SK-N-SH (cell line): ENCODE measurements around the gene DGKH. TPM values are rescaled to one million over a fixed set of nuclear protein-coding genes. Genes with fewer than 3 reads are reported as not detected.

Source experiments
- CTCF ChIA-PET: fragments of 300-600, 350-600 bp; formaldehyde crosslinking; extraction: SDS; loops from one replicate; lab custom pipeline; 2021; lab: Yijun Ruan, JAX
- POLR2A ChIA-PET: fragments of 350-600 bp; sonication (Branson Sonifier 250); formaldehyde crosslinking; extraction: SDS; loops from one replicate; lab custom pipeline; 2020; ENCODE audit warnings: antibody characterized with exemption, inconsistent platforms; lab: Yijun Ruan, JAX
- DNase-seq: peaks from one replicate; pipeline ENCODE4 v3.0.0; 2012
- H2AFZ ChIP-seq: fragments of 200-600 bp; sonication (generic); 2 replicates; pipeline ENCODE4 v1.8.1; 2016; ENCODE audit warnings: antibody characterized with exemption, mild to moderate bottlenecking, low read depth
- H3F3A ChIP-seq: fragments of 200-600 bp; sonication (generic); replicated peaks from 2 replicates; pipeline ENCODE3; 2016; ENCODE audit warnings: antibody characterized with exemption, mild to moderate bottlenecking; ENCODE audit not compliant: insufficient read depth
- H3K27ac ChIP-seq, 2 experiments: fragments of 200-500 bp in 1 of 2; fragments of 200-600 bp in 1 of 2; sonication (Bioruptor generic) in 1 of 2; sonication (generic), shearing (Covaris generic) in 1 of 2; 2 replicates each; pipeline versions ENCODE4 v1.5.1 to v1.6.1; 2014 to 2016; ENCODE audit warnings: low read depth in 2 of 2, inconsistent platforms in 1 of 2, low read length in 1 of 2, mild to moderate bottlenecking in 1 of 2, mixed read lengths in 1 of 2
- H3K27me3 ChIP-seq: fragments of 200-600 bp; sonication (generic), shearing (Covaris generic); 2 replicates; pipeline ENCODE4 v1.6.1; 2016; ENCODE audit warnings: mixed run types; ENCODE audit not compliant: insufficient read depth
- H3K36me3 ChIP-seq, 2 experiments: fragments of 200-500 bp in 1 of 2; fragments of 200-600 bp in 1 of 2; sonication (Bioruptor generic) in 1 of 2; sonication (generic) in 1 of 2; replicated peaks in 1 of 2; 2 replicates each; pipeline versions ENCODE3 to v1.5.1; 2014 to 2016; ENCODE audit warnings: low read length in 1 of 2, mild to moderate bottlenecking in 1 of 2; ENCODE audit not compliant: insufficient read depth in 2 of 2, control insufficient read depth in 1 of 2
- H3K4me1 ChIP-seq, 2 experiments: fragments of 200-500 bp in 1 of 2; fragments of 200-600 bp in 1 of 2; sonication (Bioruptor generic) in 1 of 2; sonication (generic), shearing (Covaris generic) in 1 of 2; 2 replicates each; pipeline versions ENCODE4 v1.5.1 to v1.6.1; 2014 to 2016; ENCODE audit warnings: low read depth in 1 of 2, low read length in 1 of 2, mixed run types in 1 of 2; ENCODE audit not compliant: insufficient read depth in 2 of 2, control insufficient read depth in 1 of 2
- H3K4me2 ChIP-seq: fragments of 200-600 bp; sonication (generic), shearing (Covaris generic); 2 replicates; pipeline ENCODE4 v1.6.1; 2017; ENCODE audit warnings: mixed run types
- H3K4me3 ChIP-seq, 2 experiments: fragments of 200-500 bp in 1 of 2; fragments of 200-600 bp in 1 of 2; sonication (Bioruptor generic) in 1 of 2; sonication (generic), shearing (Covaris generic) in 1 of 2; 2 replicates each; pipeline versions ENCODE4 v1.5.1 to v1.8.1; 2014 to 2016; ENCODE audit warnings: low read depth in 2 of 2, inconsistent platforms in 1 of 2, low read length in 1 of 2, mild to moderate bottlenecking in 1 of 2, mixed read lengths in 1 of 2, moderate library complexity in 1 of 2
- H3K79me2 ChIP-seq: fragments of 200-600 bp; sonication (generic); 2 replicates; pipeline ENCODE4 v1.8.1; 2017; ENCODE audit warnings: mild to moderate bottlenecking; ENCODE audit not compliant: insufficient read depth
- H3K9ac ChIP-seq: fragments of 200-600 bp; sonication (generic); 2 replicates; pipeline ENCODE4 v1.6.1; 2017; ENCODE audit warnings: mixed run types
- H3K9me2 ChIP-seq: fragments of 200-600 bp; sonication (generic); 2 replicates; pipeline ENCODE4 v1.6.1; 2017; ENCODE audit warnings: mixed run types
- H3K9me3 ChIP-seq: fragments of 200-600 bp; sonication (generic); 2 replicates; pipeline ENCODE4 v1.6.1; 2017; ENCODE audit warnings: mixed run types, mild to moderate bottlenecking, moderate library complexity
- H4K20me1 ChIP-seq: fragments of 200-600 bp; sonication (generic); 2 replicates; pipeline ENCODE4 v1.6.1; 2017; ENCODE audit warnings: mild to moderate bottlenecking, mixed run types; ENCODE audit not compliant: insufficient read depth
- CHD2 ChIP-seq: fragments of 150-350 bp; IDR thresholded peaks from 2 replicates; pipeline ENCODE4 v1.6.1; 2018; ENCODE audit warnings: low read length; ENCODE audit not compliant: partially characterized antibody
- EP300 ChIP-seq, 2 experiments: IDR thresholded peaks; 2 replicates each; pipeline versions ENCODE4 v1.4.0 to v1.6.1; 2012; ENCODE audit warnings: borderline replicate concordance in 1 of 2, low read depth in 1 of 2, low read length in 1 of 2
- FOSL2 ChIP-seq: IDR thresholded peaks from 2 replicates; pipeline ENCODE4 v1.4.0; 2012; ENCODE audit warnings: low read depth, mild to moderate bottlenecking, moderate library complexity, borderline replicate concordance
- FOXJ3 ChIP-seq: sonication (generic); formaldehyde crosslinking; IDR thresholded peaks from 2 replicates; pipeline ENCODE4 v1.5.1; 2020; ENCODE audit warnings: mild to moderate bottlenecking, missing genetic modification reagents
- FOXM1 ChIP-seq: IDR thresholded peaks from 2 replicates; pipeline ENCODE4 v1.4.0; 2012; ENCODE audit warnings: low read depth, mild to moderate bottlenecking
- GABPA ChIP-seq: IDR thresholded peaks from 2 replicates; pipeline ENCODE4 v1.4.0; 2012; ENCODE audit warnings: low read depth, mild to moderate bottlenecking
- GATA2 ChIP-seq: sonication (generic); formaldehyde crosslinking; IDR thresholded peaks from 2 replicates; pipeline ENCODE4 v1.5.0; 2020; ENCODE audit warnings: mild to moderate bottlenecking, missing genetic modification reagents
- JUND ChIP-seq: IDR thresholded peaks from 2 replicates; pipeline ENCODE4 v1.4.0; 2012
- MEF2A ChIP-seq: IDR thresholded peaks from 2 replicates; pipeline ENCODE4 v1.4.0; 2012; ENCODE audit warnings: low read depth, borderline replicate concordance
- MXI1 ChIP-seq: IDR thresholded peaks from 2 replicates; pipeline ENCODE4 v1.6.1; 2012; ENCODE audit warnings: mild to moderate bottlenecking, low read depth, low read length, improper control_type of control experiment
- NFIC ChIP-seq: IDR thresholded peaks from 2 replicates; pipeline ENCODE4 v1.4.0; 2012; ENCODE audit warnings: borderline replicate concordance
- REST ChIP-seq: IDR thresholded peaks from 2 replicates; pipeline ENCODE4 v1.6.1; 2012; ENCODE audit warnings: mild to moderate bottlenecking, low read depth, low read length, moderate library complexity
- RFX5 ChIP-seq: IDR thresholded peaks from 2 replicates; pipeline ENCODE4 v1.6.1; 2012; ENCODE audit warnings: mild to moderate bottlenecking, improper control_type of control experiment, low read length
- RXRA ChIP-seq: IDR thresholded peaks from 2 replicates; pipeline ENCODE4 v1.4.0; 2012; ENCODE audit warnings: low read depth, mild to moderate bottlenecking, borderline replicate concordance
- SIN3A ChIP-seq: IDR thresholded peaks from 2 replicates; pipeline ENCODE4 v1.6.1; 2012; ENCODE audit warnings: low read depth, mild to moderate bottlenecking, low read length, moderate library complexity, borderline replicate concordance
- TAF1 ChIP-seq: IDR thresholded peaks from 2 replicates; pipeline ENCODE4 v1.6.1; 2012; ENCODE audit warnings: low read depth, mild to moderate bottlenecking, low read length, moderate library complexity, borderline replicate concordance
- TCF12 ChIP-seq: IDR thresholded peaks from 2 replicates; pipeline ENCODE4 v1.4.0; 2012
- TEAD4 ChIP-seq: IDR thresholded peaks from 2 replicates; pipeline ENCODE4 v1.4.0; 2012; ENCODE audit warnings: mild to moderate bottlenecking, borderline replicate concordance; ENCODE audit not compliant: insufficient read depth
- USF2 ChIP-seq: fragments of 150-350 bp; IDR thresholded peaks from 2 replicates; pipeline ENCODE4 v1.6.1; 2017; ENCODE audit warnings: antibody characterized with exemption, low read length, low read depth, borderline replicate concordance
- YY1 ChIP-seq: IDR thresholded peaks from 2 replicates; pipeline ENCODE4 v1.4.0; 2012; ENCODE audit warnings: low read depth, mild to moderate bottlenecking
- WGBS: methylation state at CpG from one replicate; pipeline ENCODE4 v1.1.6; 2017; ENCODE audit warnings: low lambda C conversion rate; 5-methylcytosine and 5-hydroxymethylcytosine counted together
- polyA plus RNA-seq, 3 experiments: library from polyadenylated mRNA; depleted of rRNA; stranded (reverse); fragments of >200 nt; gene quantifications; 2 replicates each; pipeline ENCODE4 v1.2.3, GENCODE V29; 2012

DGKH gene
- polyA plus RNA-seq, 1 of the 3 experiments (the other 2 are of a cell fraction), result 2.5 TPM

- no peaks in the 10 kb centered on the region for H3K27me3 ChIP-seq
- 53% methylated on average over 14 of the region's 14 CpGs for WGBS
- CTCF ChIA-PET, result no interaction called here
- peak; percentile 24 for DNase-seq
- H3K4me2 ChIP-seq, result peak overlapping the region; percentile 67
- H4K20me1 ChIP-seq, result no peaks in the 10 kb centered on the region; the same call in 1 of the 2 replicates
- peak overlapping the region; percentile 67 to 79 for H3K4me3 ChIP-seq
- H3K36me3 ChIP-seq, result no peaks in the 10 kb centered on the region
- H3F3A ChIP-seq, result peaks cover 32% of the 10 kb centered on the region
- H2AFZ ChIP-seq, result peak overlapping the region; percentile 77
- H3K4me1 ChIP-seq, result peaks cover 4 to 11% of the 10 kb centered on the region in 2 experiments; a peak in 2 of 4 replicates
- TF ChIP-seq JUND (no peak), RXRA (no peak), REST (no peak), MEF2A (no peak), EP300 (IDR thresholded peaks at IDR 0.05; ENCODE audit: borderline replicate concordance in 1 of 2, low read depth in 1 of 2, low read length in 1 of 2) (no peak), MXI1 (no peak), RFX5 (no peak), TEAD4 (no peak), TAF1 (no peak), YY1 (no peak), USF2 (no peak), SIN3A (no peak), GABPA (no peak), TCF12 (no peak), GATA2 (CRISPR knock-in tag) (no peak), CHD2 (no peak), FOXJ3 (no peak), NFIC (no peak), FOSL2 (no peak), FOXM1 (no peak)
- POLR2A ChIA-PET, result interaction anchor here (0.6 kb wide), 1 partner anchor 76 kb away, joined by 4 read pairs; no protein-coding TSS in a partner anchor
- H3K27ac ChIP-seq, result peak overlapping the region; percentile 78 to 84
- peak overlapping the region; percentile 69; the same call in 1 of the 2 replicates for H3K9ac ChIP-seq
- no peaks in the 10 kb centered on the region; the same call in 1 of the 2 replicates for H3K9me3 ChIP-seq
- peaks cover 33% of the 10 kb centered on the region for H3K79me2 ChIP-seq
- no peaks in the 10 kb centered on the region for H3K9me2 ChIP-seq
Observed at GRCh38 chr13:42039457-42039945, 8.9 kb upstream of the DGKH start.
